Raji (cell line): ENCODE measurements around the gene C17orf67.

Experiments
- POLR2A ChIP-seq: IDR thresholded peaks from 2 replicates; pipeline ENCODE4 v1.6.1; 2011; ENCODE audit warnings: low read depth, low read length, control low read depth; ENCODE audit not compliant: insufficient read depth

The C17orf67 gene

GRCh38 chr17:56833809-56834379, at the start of gene C17orf67, which contains the start of gene DGKE:
TSS of gene C17orf67 (minus strand) at chr17:56833920. CDS start at chr17:56815810, 18,110 bp downstream.
TSS of gene DGKE (plus strand) at chr17:56834151. CDS start at chr17:56834796, 645 bp downstream.
- no peak; the same call in 1 of the 2 replicates for TF ChIP-seq POLR2A

- no peak for TF ChIP-seq POLR2A
Observed at GRCh38 chr17:56881685-56882295, 48.1 kb upstream of the C17orf67 start.

- no peak for TF ChIP-seq POLR2A
Observed at GRCh38 chr17:56880571-56880970, 46.9 kb upstream of the C17orf67 start.

GRCh38 chr17:56880133-56880532, 46.4 kb upstream of the C17orf67 start:
- no peak for TF ChIP-seq POLR2A

- no peak for TF ChIP-seq POLR2A
Observed at GRCh38 chr17:56879280-56879679, 45.6 kb upstream of the C17orf67 start.

GRCh38 chr17:56876766-56877179, 43.1 kb upstream of the C17orf67 start:
- no peak for TF ChIP-seq POLR2A

GRCh38 chr17:56870081-56870651, 36.4 kb upstream of the C17orf67 start:
- no peak for TF ChIP-seq POLR2A

GRCh38 chr17:56868716-56869115, 35.0 kb upstream of the C17orf67 start:
- no peak for TF ChIP-seq POLR2A

- no peak for TF ChIP-seq POLR2A
Observed at GRCh38 chr17:56867948-56868376, 34.2 kb upstream of the C17orf67 start.

GRCh38 chr17:56866496-56866895, 32.8 kb upstream of the C17orf67 start:
- TF ChIP-seq POLR2A, result no peak

GRCh38 chr17:56866076-56866475, 32.4 kb upstream of the C17orf67 start:
- TF ChIP-seq POLR2A, result no peak

- TF ChIP-seq POLR2A, result no peak
Observed at GRCh38 chr17:56863974-56864373, 30.3 kb upstream of the C17orf67 start.

- TF ChIP-seq POLR2A, result no peak
Observed at GRCh38 chr17:56861899-56862298, 28.2 kb upstream of the C17orf67 start.

- TF ChIP-seq POLR2A, result no peak
Observed at GRCh38 chr17:56851008-56851407, 17.3 kb upstream of the C17orf67 start.

- TF ChIP-seq POLR2A, result no peak
Observed at GRCh38 chr17:56850591-56850990, 16.9 kb upstream of the C17orf67 start.

- no peak for TF ChIP-seq POLR2A
Observed at GRCh38 chr17:56849131-56849530, 15.4 kb upstream of the C17orf67 start.
